ENCODE measurements around the gene SLCO1B3.

SLCO1B3 gene

GRCh38 chr12:20883288-20883687 lies 72.8 kb downstream of the SLCO1B3 start:
- DNase-seq = peak in 1 of 56 donors; percentile 3

DNA sequence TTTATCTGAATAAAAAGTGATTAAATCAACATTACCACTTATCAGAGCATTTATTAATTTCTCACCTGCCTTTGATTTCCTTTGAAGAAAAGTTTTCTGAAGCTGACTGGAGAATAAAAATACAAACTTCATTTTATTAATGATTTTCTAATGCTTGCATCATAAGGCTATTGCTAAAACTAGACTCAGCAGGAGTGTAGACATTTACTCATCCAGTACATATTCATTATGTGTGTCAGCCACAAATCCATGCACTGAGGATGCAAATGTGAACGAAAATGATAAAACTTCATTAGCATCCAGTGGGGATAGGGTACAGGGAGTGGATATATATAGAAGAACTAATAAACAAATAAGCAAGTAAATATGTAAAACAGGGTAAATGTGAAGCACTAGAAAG lies 74.6 kb downstream of the SLCO1B3 start:
- no peak for DNase-seq

DNA sequence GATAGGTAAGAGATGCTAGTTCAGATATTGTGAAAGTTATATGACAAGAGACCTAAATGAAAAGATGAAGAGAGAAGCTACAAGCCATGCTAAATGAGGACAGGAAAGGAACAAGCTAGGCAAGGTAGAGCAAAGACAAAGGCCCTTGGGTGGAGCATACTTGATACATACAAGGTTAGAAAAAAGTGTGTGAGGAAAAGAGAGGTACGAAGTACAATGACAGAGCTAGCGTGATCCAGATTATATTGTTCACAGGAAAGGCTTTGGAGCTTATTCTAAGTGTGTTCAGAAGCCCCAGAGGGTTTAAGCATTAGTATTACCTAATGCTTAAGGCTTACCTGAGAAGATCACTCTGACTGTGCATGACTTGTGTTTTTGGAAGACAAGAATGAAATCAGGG lies 75.0 kb downstream of the SLCO1B3 start:
- no peak for DNase-seq

- no peak for DNase-seq
Observed at GRCh38 chr12:20917269-20917668, 106.8 kb downstream of the SLCO1B3 start.

GRCh38 chr12:20917819-20918218 lies 107.3 kb downstream of the SLCO1B3 start:
- no peak for DNase-seq

DNA sequence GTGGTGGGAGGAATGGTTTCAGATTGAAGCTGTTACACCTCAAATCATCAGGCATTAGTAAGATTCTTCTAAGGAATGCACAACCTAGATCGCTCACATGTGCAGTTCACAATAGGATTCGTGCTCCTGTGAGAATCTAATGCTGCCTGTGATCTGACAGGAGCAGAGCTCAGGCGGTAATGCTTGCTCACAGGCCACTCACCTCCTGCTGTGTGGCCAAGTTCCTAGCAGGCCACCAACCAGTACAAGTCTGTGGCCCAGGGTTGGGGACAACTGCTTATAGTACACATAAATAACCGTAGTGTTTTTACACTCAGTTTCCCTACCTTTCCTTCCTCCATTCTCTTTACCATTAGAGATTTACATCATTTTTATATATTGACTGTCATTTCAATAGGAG lies 121.4 kb downstream of the SLCO1B3 start:
- DNase-seq = no peak

DNA sequence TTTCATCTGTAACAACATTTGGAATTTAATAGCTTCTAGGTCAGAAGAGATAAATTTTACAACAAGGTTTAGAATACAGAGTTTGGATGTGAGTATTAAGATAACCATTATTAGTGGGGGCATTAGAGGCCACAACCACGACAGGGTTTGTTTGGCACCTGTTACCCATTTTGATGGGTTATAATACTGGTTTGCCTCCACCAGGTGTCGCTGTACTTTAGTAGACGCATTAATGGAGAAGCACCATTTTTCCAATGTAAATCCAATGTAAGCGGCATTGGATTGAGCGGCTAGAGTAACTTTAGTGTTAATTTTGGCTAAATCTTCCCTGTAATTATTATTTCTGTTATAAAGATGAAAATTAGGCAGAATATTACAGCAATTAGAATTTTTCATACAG lies 136.2 kb downstream of the SLCO1B3 start:
- no peak for DNase-seq

GRCh38 chr12:20950248-20950647 lies 139.7 kb downstream of the SLCO1B3 start:
- DNase-seq = no peak

GRCh38 chr12:20963303-20963702 lies 152.8 kb downstream of the SLCO1B3 start:
- no peak for DNase-seq

DNA sequence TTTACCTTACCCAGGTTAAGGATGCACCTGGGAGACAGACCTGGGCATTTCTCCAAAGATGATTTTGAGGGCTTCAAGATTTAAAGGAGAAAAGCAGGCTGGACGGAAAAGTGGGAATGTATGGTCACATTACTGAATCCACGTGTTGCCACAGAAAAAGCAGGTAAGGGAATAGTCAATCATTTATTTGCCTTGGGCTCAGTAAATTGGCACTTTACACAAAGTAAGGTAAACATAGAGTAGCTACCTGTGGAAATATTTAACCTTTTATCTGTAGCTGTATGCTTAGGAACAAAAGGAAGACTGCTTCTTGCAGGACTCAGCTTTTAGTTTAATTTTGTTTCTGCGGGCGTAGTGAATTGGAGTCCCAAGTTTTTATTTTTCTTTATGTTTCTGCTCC lies 153.3 kb downstream of the SLCO1B3 start:
- no peak for DNase-seq

Measured in amygdala (tissue), 56 donors.